ENCODE results near the gene CADPS2.

GRCh38 chr7:122312789-122313188 lies 573.5 kb downstream of the CADPS2 start:
- TF ChIP-seq POLR2AphosphoS5 (IDR thresholded peaks at IDR 0.05; ENCODE audit: low read depth, low read length) (no peak), TAF1 (IDR thresholded peaks at IDR 0.05; ENCODE audit: borderline replicate concordance, insufficient read depth, low read length) (no peak)
- TF ChIP-seq, protein P1, sequence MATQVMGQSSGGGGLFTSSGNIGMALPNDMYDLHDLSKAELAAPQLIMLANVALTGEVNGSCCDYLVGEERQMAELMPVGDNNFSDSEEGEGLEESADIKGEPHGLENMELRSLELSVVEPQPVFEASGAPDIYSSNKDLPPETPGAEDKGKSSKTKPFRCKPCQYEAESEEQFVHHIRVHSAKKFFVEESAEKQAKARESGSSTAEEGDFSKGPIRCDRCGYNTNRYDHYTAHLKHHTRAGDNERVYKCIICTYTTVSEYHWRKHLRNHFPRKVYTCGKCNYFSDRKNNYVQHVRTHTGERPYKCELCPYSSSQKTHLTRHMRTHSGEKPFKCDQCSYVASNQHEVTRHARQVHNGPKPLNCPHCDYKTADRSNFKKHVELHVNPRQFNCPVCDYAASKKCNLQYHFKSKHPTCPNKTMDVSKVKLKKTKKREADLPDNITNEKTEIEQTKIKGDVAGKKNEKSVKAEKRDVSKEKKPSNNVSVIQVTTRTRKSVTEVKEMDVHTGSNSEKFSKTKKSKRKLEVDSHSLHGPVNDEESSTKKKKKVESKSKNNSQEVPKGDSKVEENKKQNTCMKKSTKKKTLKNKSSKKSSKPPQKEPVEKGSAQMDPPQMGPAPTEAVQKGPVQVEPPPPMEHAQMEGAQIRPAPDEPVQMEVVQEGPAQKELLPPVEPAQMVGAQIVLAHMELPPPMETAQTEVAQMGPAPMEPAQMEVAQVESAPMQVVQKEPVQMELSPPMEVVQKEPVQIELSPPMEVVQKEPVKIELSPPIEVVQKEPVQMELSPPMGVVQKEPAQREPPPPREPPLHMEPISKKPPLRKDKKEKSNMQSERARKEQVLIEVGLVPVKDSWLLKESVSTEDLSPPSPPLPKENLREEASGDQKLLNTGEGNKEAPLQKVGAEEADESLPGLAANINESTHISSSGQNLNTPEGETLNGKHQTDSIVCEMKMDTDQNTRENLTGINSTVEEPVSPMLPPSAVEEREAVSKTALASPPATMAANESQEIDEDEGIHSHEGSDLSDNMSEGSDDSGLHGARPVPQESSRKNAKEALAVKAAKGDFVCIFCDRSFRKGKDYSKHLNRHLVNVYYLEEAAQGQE (IDR thresholded peaks at IDR 0.05; ENCODE audit: insufficient read depth in 1 of 2, low read depth in 2 of 2, low read length in 2 of 2), result no peak

Measured in PFSK-1 (cell line).